ENCODE results near the gene ELMO1. TPM values are rescaled to one million over a fixed set of nuclear protein-coding genes. Genes with fewer than 3 reads are reported as not detected.
A peak's percentile ranks its signal among the peaks of the same experiment; 100 is the strongest.

Gene ELMO1
- total RNA-seq, 1 donor from 2014 or later, result 53.8 TPM

GRCh38 chr7:37061849-37062559 is 386.7 kb downstream of the ELMO1 start:
- TF ChIP-seq CTCF (IDR thresholded peaks at IDR 0.05), result no peak
- intact Hi-C loops (cut with DNase I), result no loop called here

GRCh38 chr7:37056234-37056912 is 392.3 kb downstream of the ELMO1 start:
- Histone ChIP-seq H3K36me3 (no peaks in the 10 kb centered on the region), H3K4me1 (no peaks in the 10 kb centered on the region), H3K4me3 (no peak overlapping the region), H3K9me3 (no peaks in the 10 kb centered on the region), H3K27me3 (no peaks in the 10 kb centered on the region), H3K27ac (no peak overlapping the region)
- intact Hi-C loops (cut with DNase I), result no loop called here
- ATAC-seq, result no peak
- no peak for TF ChIP-seq CTCF (IDR thresholded peaks at IDR 0.05)
- DNase-seq, result no peak

More at GRCh38 chr7:37061849-37062559, 386.7 kb downstream of the ELMO1 start:
- ATAC-seq (no peak), DNase-seq (no peak)
- no peaks in the 10 kb centered on the region for H3K36me3 ChIP-seq
- no peak overlapping the region for H3K27ac ChIP-seq
- H3K27me3 ChIP-seq, result no peaks in the 10 kb centered on the region
- no peaks in the 10 kb centered on the region for H3K4me1 ChIP-seq
- H3K9me3 ChIP-seq, result no peaks in the 10 kb centered on the region
- no peak overlapping the region for H3K4me3 ChIP-seq

GRCh38 chr7:37054624-37055241 is 393.9 kb downstream of the ELMO1 start:
- H3K27me3 ChIP-seq, result no peaks in the 10 kb centered on the region
- ATAC-seq (no peak), DNase-seq (no peak)
- H3K9me3 ChIP-seq, result no peaks in the 10 kb centered on the region
- no peak overlapping the region for H3K4me3 ChIP-seq
- no peak for TF ChIP-seq CTCF (IDR thresholded peaks at IDR 0.05)
- no peaks in the 10 kb centered on the region for H3K36me3 ChIP-seq
- H3K27ac ChIP-seq, result no peak overlapping the region
- H3K4me1 ChIP-seq, result no peaks in the 10 kb centered on the region
- intact Hi-C loops (cut with DNase I), result no loop called here

GRCh38 chr7:37052705-37053104 is 396.0 kb downstream of the ELMO1 start:
- Histone ChIP-seq H3K4me3 (no peak overlapping the region), H3K9me3 (no peaks in the 10 kb centered on the region), H3K27me3 (no peaks in the 10 kb centered on the region), H3K36me3 (no peaks in the 10 kb centered on the region), H3K4me1 (no peaks in the 10 kb centered on the region), H3K27ac (no peak overlapping the region)
- intact Hi-C loops (cut with DNase I), result no loop called here
- ATAC-seq (peak; percentile 43), DNase-seq (no peak)
- no peak for TF ChIP-seq CTCF (IDR thresholded peaks at IDR 0.05)

- DNase-seq (no peak), ATAC-seq (no peak)
- Histone ChIP-seq H3K4me3 (no peak overlapping the region), H3K27me3 (no peaks in the 10 kb centered on the region), H3K9me3 (no peaks in the 10 kb centered on the region), H3K4me1 (peaks cover 4% of the 10 kb centered on the region), H3K36me3 (no peaks in the 10 kb centered on the region), H3K27ac (no peak overlapping the region)
- TF ChIP-seq CTCF (IDR thresholded peaks at IDR 0.05), result no peak
- intact Hi-C loops (cut with DNase I), result no loop called here
Measured at GRCh38 chr7:37050801-37051200, 397.9 kb downstream of the ELMO1 start.
